Neural progenitor cell (in vitro differentiated cells): ENCODE measurements around the gene TUBGCP4. TPM values are rescaled to one million over a fixed set of nuclear protein-coding genes. Genes with fewer than 3 reads are reported as not detected.

Source experiments
- DNase-seq: peaks from one replicate; pipeline ENCODE4 v3.0.0-alpha.2; 2016; ENCODE audit warnings: low spot score
- H2AFZ ChIP-seq: fragments of 200-600 bp; sonication (generic); replicated peaks from 2 replicates; pipeline ENCODE4 v1.6.1; 2016; ENCODE audit warnings: antibody characterized with exemption
- H3F3A ChIP-seq: fragments of 200-600 bp; sonication (generic); 2 replicates; pipeline ENCODE4 v1.6.1; 2016; ENCODE audit warnings: antibody characterized with exemption, low read depth
- H3K27ac ChIP-seq: fragments of 200-600 bp; sonication (generic); 2 replicates; pipeline ENCODE4 v1.5.1; 2016; ENCODE audit warnings: mild to moderate bottlenecking
- H3K27me3 ChIP-seq: fragments of 200-600 bp; sonication (generic); 2 replicates; pipeline ENCODE4 v1.6.1; 2016; ENCODE audit warnings: mild to moderate bottlenecking, moderate library complexity
- H3K36me3 ChIP-seq: fragments of 200-600 bp; sonication (generic); 2 replicates; pipeline ENCODE4 v1.5.1; 2016
- H3K4me1 ChIP-seq: fragments of 200-600 bp; sonication (generic); 2 replicates; pipeline ENCODE4 v1.6.1; 2016; ENCODE audit warnings: mixed run types
- H3K4me2 ChIP-seq: fragments of 200-600 bp; sonication (generic); 2 replicates; pipeline ENCODE4 v1.6.1; 2016
- H3K4me3 ChIP-seq: fragments of 200-600 bp; sonication (generic); 2 replicates; pipeline ENCODE4 v1.5.1; 2016
- H3K79me2 ChIP-seq: fragments of 200-600 bp; sonication (generic); 2 replicates; pipeline ENCODE4 v1.6.1; 2016; ENCODE audit warnings: low read depth
- H3K9ac ChIP-seq: fragments of 200-600 bp; sonication (generic); 2 replicates; pipeline ENCODE4 v1.6.1; 2016
- H3K9me3 ChIP-seq: fragments of 200-600 bp; sonication (generic); 2 replicates; pipeline ENCODE4 v1.5.1; 2016; ENCODE audit warnings: low read depth
- H4K20me1 ChIP-seq: fragments of 200-600 bp; sonication (generic); 2 replicates; pipeline ENCODE4 v1.6.1; 2016; ENCODE audit warnings: low read depth
- H3K27ac Mint-ChIP-seq: 3 replicates; pipeline ENCODE4 v1.8.0; 2021; ENCODE audit warnings: mixed read lengths
- H3K27me3 Mint-ChIP-seq: 2 replicates; pipeline ENCODE4 v1.8.0; 2022; ENCODE audit warnings: low read depth, mild to moderate bottlenecking, inconsistent platforms, moderate library complexity, mixed read lengths; ENCODE audit not compliant: insufficient read depth
- H3K36me3 Mint-ChIP-seq: 3 replicates; pipeline ENCODE4 v1.8.0; 2021; ENCODE audit warnings: mixed read lengths
- H3K4me1 Mint-ChIP-seq: 3 replicates; pipeline ENCODE4 v1.8.0; 2021; ENCODE audit warnings: mixed read lengths
- H3K4me3 Mint-ChIP-seq: 3 replicates; pipeline ENCODE4 v1.8.0; 2021; ENCODE audit warnings: mild to moderate bottlenecking, moderate library complexity, mixed read lengths
- H3K9me3 Mint-ChIP-seq: 3 replicates; pipeline ENCODE4 v1.8.0; 2020; ENCODE audit warnings: mixed read lengths
- EZH2 ChIP-seq: fragments of 200-600 bp; sonication (generic); IDR thresholded peaks from 2 replicates; pipeline ENCODE4 v1.6.1; 2017; ENCODE audit warnings: antibody characterized with exemption, mild to moderate bottlenecking, moderate library complexity
- EZH2phosphoT487 ChIP-seq: fragments of 200-600 bp; sonication (generic); IDR thresholded peaks from 2 replicates; pipeline ENCODE4 v1.6.1; 2017; ENCODE audit warnings: antibody characterized with exemption
- total RNA-seq: library from RNA; depleted of rRNA; stranded (reverse); fragments of >200 nt; gene quantifications from 2 replicates; pipeline ENCODE4 v1.2.3, GENCODE V29; 2015; ENCODE audit warnings: low replicate concordance
- TF ChIP-seq, protein P1 (sequence below): fragments of 200-600 bp; sonication (generic); IDR thresholded peaks from 2 replicates; pipeline ENCODE4 v1.5.1; 2017; ENCODE audit warnings: antibody characterized with exemption, mild to moderate bottlenecking

Gene TUBGCP4
- total RNA-seq, 1 donor from 2014 or later = 14.1 TPM

DNA sequence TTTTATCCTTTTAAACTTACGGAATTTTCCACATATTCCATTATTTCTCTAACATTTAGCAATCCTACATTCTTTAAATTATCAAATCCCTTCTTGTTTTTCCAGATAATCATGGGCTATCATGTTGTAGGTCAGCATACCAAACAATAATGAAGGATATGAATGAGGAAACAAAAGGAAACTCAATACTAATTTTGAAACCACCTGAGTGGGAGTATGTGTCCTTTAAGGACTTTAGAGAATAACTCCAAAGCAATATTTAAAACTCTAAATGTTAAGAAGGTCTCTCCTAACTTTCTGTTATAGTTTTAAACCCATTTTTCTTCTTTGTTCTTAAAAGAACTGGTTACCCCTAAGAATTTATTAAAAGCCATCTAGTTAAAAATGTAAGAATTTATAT lies 79.1 kb downstream of the TUBGCP4 start:
- H3F3A ChIP-seq = no peaks in the 10 kb centered on the region
- peaks cover 19% of the 10 kb centered on the region for H4K20me1 ChIP-seq
- no peak overlapping the region for H3K9ac ChIP-seq
- no peak overlapping the region for H3K4me3 Mint-ChIP-seq
- no peaks in the 10 kb centered on the region for H3K27me3 Mint-ChIP-seq
- no peak for TF ChIP-seq EZH2phosphoT487
- no peak for TF ChIP-seq EZH2
- TF ChIP-seq, protein P1, sequence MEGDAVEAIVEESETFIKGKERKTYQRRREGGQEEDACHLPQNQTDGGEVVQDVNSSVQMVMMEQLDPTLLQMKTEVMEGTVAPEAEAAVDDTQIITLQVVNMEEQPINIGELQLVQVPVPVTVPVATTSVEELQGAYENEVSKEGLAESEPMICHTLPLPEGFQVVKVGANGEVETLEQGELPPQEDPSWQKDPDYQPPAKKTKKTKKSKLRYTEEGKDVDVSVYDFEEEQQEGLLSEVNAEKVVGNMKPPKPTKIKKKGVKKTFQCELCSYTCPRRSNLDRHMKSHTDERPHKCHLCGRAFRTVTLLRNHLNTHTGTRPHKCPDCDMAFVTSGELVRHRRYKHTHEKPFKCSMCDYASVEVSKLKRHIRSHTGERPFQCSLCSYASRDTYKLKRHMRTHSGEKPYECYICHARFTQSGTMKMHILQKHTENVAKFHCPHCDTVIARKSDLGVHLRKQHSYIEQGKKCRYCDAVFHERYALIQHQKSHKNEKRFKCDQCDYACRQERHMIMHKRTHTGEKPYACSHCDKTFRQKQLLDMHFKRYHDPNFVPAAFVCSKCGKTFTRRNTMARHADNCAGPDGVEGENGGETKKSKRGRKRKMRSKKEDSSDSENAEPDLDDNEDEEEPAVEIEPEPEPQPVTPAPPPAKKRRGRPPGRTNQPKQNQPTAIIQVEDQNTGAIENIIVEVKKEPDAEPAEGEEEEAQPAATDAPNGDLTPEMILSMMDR = no peak
- no peak overlapping the region for H3K27ac ChIP-seq
- no peak for DNase-seq
- no peaks in the 10 kb centered on the region for H3K9me3 Mint-ChIP-seq
- H3K36me3 Mint-ChIP-seq = peaks cover 34% of the 10 kb centered on the region
- no peaks in the 10 kb centered on the region for H3K9me3 ChIP-seq
- no peak overlapping the region for H3K27ac Mint-ChIP-seq
- H3K4me1 Mint-ChIP-seq = no peaks in the 10 kb centered on the region
- H3K36me3 ChIP-seq = no peaks in the 10 kb centered on the region
- no peak overlapping the region for H3K4me3 ChIP-seq
- no peak overlapping the region for H3K4me2 ChIP-seq
- no peaks in the 10 kb centered on the region for H3K4me1 ChIP-seq
- no peak overlapping the region for H2AFZ ChIP-seq
- H3K79me2 ChIP-seq = peaks cover 60% of the 10 kb centered on the region
- no peaks in the 10 kb centered on the region for H3K27me3 ChIP-seq

Other genes with a start within 250 kb of the TUBGCP4 start
- gene TMEM62, start 237.5 kb upstream of the TUBGCP4 start, total RNA-seq = 6.9 and 11.9 TPM in 2 replicates
- 43.1 and 44.3 TPM in 2 replicates for gene CCNDBP1, start 185.7 kb upstream of the TUBGCP4 start, total RNA-seq
- not detected in 2 replicates for gene EPB42, start 150.1 kb upstream of the TUBGCP4 start, total RNA-seq
- gene TGM5, start 104.2 kb upstream of the TUBGCP4 start, total RNA-seq = not detected in 2 replicates
- gene TGM7, start 68.8 kb upstream of the TUBGCP4 start, total RNA-seq = not detected in 2 replicates
- 14.2 and 14.6 TPM in 2 replicates for gene LCMT2, start 40.5 kb upstream of the TUBGCP4 start, total RNA-seq
- gene ZSCAN29, start 58 bp upstream of the TUBGCP4 start, total RNA-seq = 27.1 and 44.6 TPM in 2 replicates
- 66.5 and 73.5 TPM in 2 replicates for gene TP53BP1, start 122.1 kb downstream of the TUBGCP4 start, total RNA-seq
- 4.0 and 8.2 TPM in 2 replicates for gene MAP1A, start 146.5 kb downstream of the TUBGCP4 start, total RNA-seq
- gene PPIP5K1, start 219.1 kb downstream of the TUBGCP4 start, total RNA-seq = 17.0 and 35.6 TPM in 2 replicates
- gene CKMT1B, start 222.9 kb downstream of the TUBGCP4 start, total RNA-seq = 4.4 and 4.6 TPM in 2 replicates
- gene STRC, start 247.7 kb downstream of the TUBGCP4 start, total RNA-seq = 0.09 and 1.7 TPM in 2 replicates